NCI-H2196 treated with DMSO at 0.1 percent for 48 hours (cell line): Measurements from ENCODE around the gene ATP6V0A1.
"Not testable (repeated sequence)": the region's sequence is repeated elsewhere in the genome, so short reads cannot be mapped to it uniquely, and the experiment has no call there.

ENCODE experiments used
- DNase-seq: peaks from one replicate; lab custom pipeline; 2025; ENCODE audit not compliant: unreplicated experiment; lab: John Stamatoyannopoulos, UW

Gene ATP6V0A1

GRCh38 chr17:42555961-42556617 is 97.4 kb downstream of the ATP6V0A1 start:
- DNase-seq = not testable (repeated sequence)

- no peak for DNase-seq
Observed at GRCh38 chr17:42559075-42559474, 100.4 kb downstream of the ATP6V0A1 start.

GRCh38 chr17:42560246-42560645 is 101.6 kb downstream of the ATP6V0A1 start:
- DNase-seq = no peak

- DNase-seq = peak; percentile 65
Observed at GRCh38 chr17:42561897-42562387, 103.3 kb downstream of the ATP6V0A1 start, which contains the start of gene COASY. COASY (plus strand) TSS chr17:42562148; CDS start chr17:42562623, 475 bp downstream.

- no peak for DNase-seq
Observed at GRCh38 chr17:42562388-42563142, 103.9 kb downstream of the ATP6V0A1 start.

- no peak for DNase-seq
Observed at GRCh38 chr17:42563143-42563509, 104.4 kb downstream of the ATP6V0A1 start.

GRCh38 chr17:42563543-42563942 is 104.9 kb downstream of the ATP6V0A1 start:
- no peak for DNase-seq

- no peak for DNase-seq
Observed at GRCh38 chr17:42563950-42564349, 105.3 kb downstream of the ATP6V0A1 start.

- no peak for DNase-seq
Observed at GRCh38 chr17:42564815-42565522, 106.3 kb downstream of the ATP6V0A1 start.

- no peak for DNase-seq
Observed at GRCh38 chr17:42565523-42566214, 107.0 kb downstream of the ATP6V0A1 start.

- no peak for DNase-seq
Observed at GRCh38 chr17:42566215-42566882, 107.7 kb downstream of the ATP6V0A1 start.

GRCh38 chr17:42566883-42567573 is 108.3 kb downstream of the ATP6V0A1 start, which contains the start of gene MLX:
MLX (plus strand) TSS chr17:42567100; CDS start chr17:42567125, 25 bp downstream.
- peak; percentile 71 for DNase-seq

- no peak for DNase-seq
Observed at GRCh38 chr17:42568341-42569111, 109.8 kb downstream of the ATP6V0A1 start.

- DNase-seq = no peak
Observed at GRCh38 chr17:42571435-42572225, 113.0 kb downstream of the ATP6V0A1 start.
